ENCODE data around the gene IL26.

Gene IL26

DNA sequence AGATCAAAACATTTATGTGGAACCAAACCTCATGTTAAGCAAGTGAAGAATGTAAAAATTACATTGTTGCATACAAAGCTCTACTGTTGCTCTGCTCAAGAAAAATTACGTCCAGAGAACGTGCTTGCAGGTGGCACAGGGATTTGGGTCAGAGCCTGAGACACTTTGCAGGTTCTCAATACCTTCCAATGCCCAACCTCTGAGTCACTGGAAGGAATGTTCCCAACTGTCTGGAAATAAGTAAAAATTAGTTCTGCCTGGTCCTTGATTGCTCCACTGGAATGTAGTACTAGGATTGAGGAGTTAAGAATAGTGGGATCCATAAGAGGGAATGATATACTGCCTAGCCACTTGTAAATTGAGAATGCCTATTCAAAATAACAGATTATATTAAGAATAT lies 63.2 kb downstream of the IL26 start:
- no peak overlapping the region for H2BK120ac ChIP-seq (ENCODE audit: insufficient read depth, low read length, poor library complexity)
- H3K79me2 ChIP-seq (ENCODE audit: control insufficient read depth, insufficient read depth, low read length, poor library complexity), result no peaks in the 10 kb centered on the region
- no CpG with 5 or more reads among the region's 2 CpGs for WGBS (ENCODE audit: extremely low coverage, insufficient coverage, insufficient read length)
- H2BK12ac ChIP-seq (ENCODE audit: low read length), result no peak overlapping the region
- no peak overlapping the region for H4K12ac ChIP-seq (ENCODE audit: low read depth, low read length)
- no peaks in the 10 kb centered on the region for H3K27me3 ChIP-seq (ENCODE audit: insufficient read depth, low read length)
- H3K9ac ChIP-seq (ENCODE audit: low read length), result no peak overlapping the region
- no peaks in the 10 kb centered on the region for H3K79me1 ChIP-seq (ENCODE audit: low read length)
- no peak overlapping the region for H2AK5ac ChIP-seq (ENCODE audit: low read length)
- no peaks in the 10 kb centered on the region for H3K4me1 ChIP-seq (ENCODE audit: control insufficient read depth in 1 of 2, insufficient read depth in 2 of 2, low read length in 2 of 2)
- H4K8ac ChIP-seq (ENCODE audit: low read depth, low read length), result no peak overlapping the region
- H3K4me2 ChIP-seq (ENCODE audit: low read length), result no peak overlapping the region
- H4K91ac ChIP-seq (ENCODE audit: low read depth, low read length), result no peak overlapping the region
- no peak overlapping the region for H3K27ac ChIP-seq (ENCODE audit: low read depth, low read length)
- H3K23ac ChIP-seq (ENCODE audit: low read length), result no peak overlapping the region
- H3K9me3 ChIP-seq (ENCODE audit: insufficient read depth, low read depth, low read length), result no peaks in the 10 kb centered on the region
- no peaks in the 10 kb centered on the region for H3K36me3 ChIP-seq (ENCODE audit: control insufficient read depth in 1 of 2, insufficient read depth in 2 of 2, low read length in 2 of 2)
- no peak overlapping the region for H3K4me3 ChIP-seq (ENCODE audit: low read depth, low read length)
- H3K18ac ChIP-seq (ENCODE audit: low read length), result no peak overlapping the region
- H2AFZ ChIP-seq (ENCODE audit: insufficient read depth, low read length, poor library complexity), result no peak overlapping the region
- no peak overlapping the region for H2BK5ac ChIP-seq (ENCODE audit: low read depth, low read length, poor library complexity)
- peak; percentile 43 to 81 for DNase-seq
- no peak overlapping the region for H3K4ac ChIP-seq (ENCODE audit: low read depth, low read length)
- no peak overlapping the region for H3K14ac ChIP-seq (ENCODE audit: low read length)

GRCh38 chr12:68159681-68160304 lies 65.8 kb downstream of the IL26 start, which contains the start of gene IFNG:
Gene IFNG, minus strand, starts transcription at chr12:68159740. Its CDS starts 125 bp downstream, at chr12:68159615.
- Histone ChIP-seq H2BK5ac (ENCODE audit: low read depth, low read length, poor library complexity) (no peak within 1 kb of the TSS), H3K27ac (ENCODE audit: low read depth, low read length) (no peak within 1 kb of the TSS), H4K91ac (ENCODE audit: low read depth, low read length) (no peak within 1 kb of the TSS), H4K8ac (ENCODE audit: low read depth, low read length) (no peak within 1 kb of the TSS), H2BK120ac (ENCODE audit: insufficient read depth, low read length, poor library complexity) (no peak within 1 kb of the TSS), H3K23ac (ENCODE audit: low read length) (no peak within 1 kb of the TSS), H3K27me3 (ENCODE audit: insufficient read depth, low read length) (no peaks in the 10 kb centered on the region), H4K12ac (ENCODE audit: low read depth, low read length) (no peak within 1 kb of the TSS), H3K9ac (ENCODE audit: low read length) (no peak within 1 kb of the TSS), H3K79me2 (ENCODE audit: control insufficient read depth, insufficient read depth, low read length, poor library complexity) (no peaks in the 10 kb centered on the region), H3K9me3 (ENCODE audit: insufficient read depth, low read depth, low read length) (no peaks in the 10 kb centered on the region), H2BK12ac (ENCODE audit: low read length) (no peak within 1 kb of the TSS), H3K14ac (ENCODE audit: low read length) (no peak within 1 kb of the TSS), H3K4me2 (ENCODE audit: low read length) (no peak within 1 kb of the TSS), H3K4me1 (ENCODE audit: control insufficient read depth in 1 of 2, insufficient read depth in 2 of 2, low read length in 2 of 2) (no peaks in the 10 kb centered on the region), H3K4ac (ENCODE audit: low read depth, low read length) (no peak within 1 kb of the TSS), H2AFZ (ENCODE audit: insufficient read depth, low read length, poor library complexity) (no peak within 1 kb of the TSS), H3K18ac (ENCODE audit: low read length) (no peak within 1 kb of the TSS), H3K79me1 (ENCODE audit: low read length) (no peaks in the 10 kb centered on the region), H3K36me3 (ENCODE audit: control insufficient read depth in 1 of 2, insufficient read depth in 2 of 2, low read length in 2 of 2) (no peaks in the 10 kb centered on the region), H2AK5ac (ENCODE audit: low read length) (no peak within 1 kb of the TSS), H3K4me3 (ENCODE audit: low read depth, low read length) (no peak within 1 kb of the TSS)
- DNase-seq, result no peak
- no CpG with 5 or more reads among the region's 5 CpGs for WGBS (ENCODE audit: extremely low coverage, insufficient coverage, insufficient read length)

DNA sequence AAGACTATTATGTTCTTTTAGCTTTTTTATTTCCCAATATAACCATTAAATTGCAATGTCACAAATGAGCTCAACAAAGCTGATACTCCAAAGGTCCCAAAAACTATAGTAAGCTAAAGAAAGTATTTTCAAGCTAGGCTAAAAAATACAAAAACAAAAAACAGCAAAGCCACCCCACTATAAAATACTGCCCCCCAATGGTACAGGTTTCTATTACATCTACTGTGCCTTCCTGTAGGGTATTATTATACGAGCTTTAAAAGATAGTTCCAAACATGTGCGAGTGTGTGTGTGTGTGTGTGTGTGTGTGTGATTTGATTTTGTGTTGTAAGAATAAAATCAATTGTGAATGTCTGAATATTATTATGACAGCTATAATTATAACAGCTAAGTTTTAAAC lies 67.2 kb downstream of the IL26 start:
- Histone ChIP-seq H2BK5ac (ENCODE audit: low read depth, low read length, poor library complexity) (no peak overlapping the region), H3K23ac (ENCODE audit: low read length) (no peak overlapping the region), H4K8ac (ENCODE audit: low read depth, low read length) (no peak overlapping the region), H3K14ac (ENCODE audit: low read length) (no peak overlapping the region), H3K36me3 (ENCODE audit: control insufficient read depth in 1 of 2, insufficient read depth in 2 of 2, low read length in 2 of 2) (no peaks in the 10 kb centered on the region), H3K79me1 (ENCODE audit: low read length) (no peaks in the 10 kb centered on the region), H3K27ac (ENCODE audit: low read depth, low read length) (no peak overlapping the region), H3K79me2 (ENCODE audit: control insufficient read depth, insufficient read depth, low read length, poor library complexity) (no peaks in the 10 kb centered on the region), H3K9me3 (ENCODE audit: insufficient read depth, low read depth, low read length) (no peaks in the 10 kb centered on the region), H4K91ac (ENCODE audit: low read depth, low read length) (no peak overlapping the region), H3K4me1 (ENCODE audit: control insufficient read depth in 1 of 2, insufficient read depth in 2 of 2, low read length in 2 of 2) (no peaks in the 10 kb centered on the region), H3K4me2 (ENCODE audit: low read length) (no peak overlapping the region), H2BK120ac (ENCODE audit: insufficient read depth, low read length, poor library complexity) (no peak overlapping the region), H2AFZ (ENCODE audit: insufficient read depth, low read length, poor library complexity) (no peak overlapping the region), H3K4ac (ENCODE audit: low read depth, low read length) (no peak overlapping the region), H3K9ac (ENCODE audit: low read length) (no peak overlapping the region), H3K18ac (ENCODE audit: low read length) (no peak overlapping the region), H4K12ac (ENCODE audit: low read depth, low read length) (no peak overlapping the region), H2BK12ac (ENCODE audit: low read length) (no peak overlapping the region), H3K4me3 (ENCODE audit: low read depth, low read length) (no peak overlapping the region), H3K27me3 (ENCODE audit: insufficient read depth, low read length) (no peaks in the 10 kb centered on the region), H2AK5ac (ENCODE audit: low read length) (no peak overlapping the region)
- DNase-seq, result peak in 1 of 2 donors; percentile 21
- WGBS (ENCODE audit: extremely low coverage, insufficient coverage, insufficient read length), result no CpG with 5 or more reads among the region's 2 CpGs

DNA sequence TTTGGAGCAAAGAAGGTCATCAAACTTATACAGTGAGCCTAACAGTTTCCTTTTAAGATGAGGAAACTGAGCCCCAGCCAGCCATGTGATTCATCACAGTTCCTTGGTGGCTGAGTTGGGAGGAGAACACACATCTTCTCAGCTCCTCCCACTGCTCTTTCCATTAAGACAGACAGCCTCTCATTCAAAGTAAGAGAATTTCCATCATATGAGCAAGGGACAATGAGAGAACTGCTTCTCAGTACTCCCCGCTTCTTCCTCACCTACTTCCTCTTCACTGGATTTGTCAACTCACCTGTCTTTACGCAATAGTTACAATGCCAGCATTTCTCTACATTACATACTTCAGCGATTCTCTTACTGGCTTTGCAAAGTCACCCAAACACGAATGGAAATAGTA lies 68.2 kb downstream of the IL26 start:
- H2AK5ac ChIP-seq (ENCODE audit: low read length), result no peak overlapping the region
- WGBS (ENCODE audit: extremely low coverage, insufficient coverage, insufficient read length), result no CpG with 5 or more reads among the region's 4 CpGs
- H4K12ac ChIP-seq (ENCODE audit: low read depth, low read length), result no peak overlapping the region
- no peaks in the 10 kb centered on the region for H3K9me3 ChIP-seq (ENCODE audit: insufficient read depth, low read depth, low read length)
- H3K4me2 ChIP-seq (ENCODE audit: low read length), result no peak overlapping the region
- peak in 1 of 2 donors; percentile 64 for DNase-seq
- H3K27me3 ChIP-seq (ENCODE audit: insufficient read depth, low read length), result no peaks in the 10 kb centered on the region
- no peak overlapping the region for H2BK5ac ChIP-seq (ENCODE audit: low read depth, low read length, poor library complexity)
- no peak overlapping the region for H3K27ac ChIP-seq (ENCODE audit: low read depth, low read length)
- no peaks in the 10 kb centered on the region for H3K4me1 ChIP-seq (ENCODE audit: control insufficient read depth in 1 of 2, insufficient read depth in 2 of 2, low read length in 2 of 2)
- H3K9ac ChIP-seq (ENCODE audit: low read length), result no peak overlapping the region
- H3K18ac ChIP-seq (ENCODE audit: low read length), result no peak overlapping the region
- H3K79me1 ChIP-seq (ENCODE audit: low read length), result no peaks in the 10 kb centered on the region
- no peaks in the 10 kb centered on the region for H3K36me3 ChIP-seq (ENCODE audit: control insufficient read depth in 1 of 2, insufficient read depth in 2 of 2, low read length in 2 of 2)
- H4K8ac ChIP-seq (ENCODE audit: low read depth, low read length), result no peak overlapping the region
- H3K4me3 ChIP-seq (ENCODE audit: low read depth, low read length), result no peak overlapping the region
- H2BK12ac ChIP-seq (ENCODE audit: low read length), result no peak overlapping the region
- H3K79me2 ChIP-seq (ENCODE audit: control insufficient read depth, insufficient read depth, low read length, poor library complexity), result no peaks in the 10 kb centered on the region
- no peak overlapping the region for H3K23ac ChIP-seq (ENCODE audit: low read length)
- H3K4ac ChIP-seq (ENCODE audit: low read depth, low read length), result no peak overlapping the region
- H3K14ac ChIP-seq (ENCODE audit: low read length), result no peak overlapping the region
- H4K91ac ChIP-seq (ENCODE audit: low read depth, low read length), result no peak overlapping the region
- no peak overlapping the region for H2BK120ac ChIP-seq (ENCODE audit: insufficient read depth, low read length, poor library complexity)
- H2AFZ ChIP-seq (ENCODE audit: insufficient read depth, low read length, poor library complexity), result no peak overlapping the region

Measured in trophoblast cell (in vitro differentiated cells and primary cell).